Keratinocyte (primary cell): Measurements from ENCODE around the gene RGS3. TPM values are rescaled to one million over a fixed set of nuclear protein-coding genes. Genes with fewer than 3 reads are reported as not detected.

Source experiments
- DNase-seq: peaks from one replicate; pipeline ENCODE4 v3.0.0-alpha.2; 2011; ENCODE audit warnings: low read depth, missing footprints, low spot score
- FAIRE-seq: peaks from 2 replicates; lab custom pipeline; 2011; peaks lifted over from hg19 to GRCh38; lab: Jason Lieb, UNC
- H2AFZ ChIP-seq: 2 replicates; pipeline ENCODE4 v1.6.0; 2012; ENCODE audit warnings: low read length, control low read depth, inconsistent platforms; ENCODE audit not compliant: control insufficient read depth
- H3K27ac ChIP-seq: 2 replicates; pipeline ENCODE4 v1.5.1; 2011; ENCODE audit warnings: low read length; ENCODE audit not compliant: control insufficient read depth, insufficient read depth
- H3K27me3 ChIP-seq: 3 replicates; pipeline ENCODE4 v1.6.0; 2011; ENCODE audit warnings: low read length; ENCODE audit not compliant: control insufficient read depth, insufficient read depth; ENCODE audit errors: extremely low read depth
- H3K36me3 ChIP-seq, 2 experiments: 2 replicates in 1 of 2; 3 replicates in 1 of 2; pipeline ENCODE4 v1.5.1; 2011; ENCODE audit warnings: low read length in 2 of 2, mild to moderate bottlenecking in 1 of 2; ENCODE audit not compliant: control insufficient read depth in 2 of 2, insufficient read depth in 2 of 2; ENCODE audit errors: extremely low read depth in 1 of 2
- H3K4me1 ChIP-seq: 3 replicates; pipeline ENCODE4 v1.5.1; 2011; ENCODE audit warnings: low read length; ENCODE audit not compliant: control insufficient read depth, insufficient read depth; ENCODE audit errors: extremely low read depth
- H3K4me2 ChIP-seq: 3 replicates; pipeline ENCODE4 v1.6.0; 2011; ENCODE audit warnings: low read depth, low read length; ENCODE audit not compliant: control insufficient read depth, insufficient read depth; ENCODE audit errors: extremely low read depth
- H3K4me3 ChIP-seq, 3 experiments: fragments of 200-600 bp in 1 of 3; sonication (generic) in 1 of 3; 2 replicates in 2 of 3; 3 replicates in 1 of 3; pipeline ENCODE4 v1.5.1; 2011 to 2016; ENCODE audit warnings: low read length in 3 of 3, mild to moderate bottlenecking in 3 of 3, control low read depth in 2 of 3, inconsistent platforms in 1 of 3, low read depth in 1 of 3, mixed read lengths in 1 of 3, mixed run types in 1 of 3, moderate library complexity in 1 of 3; ENCODE audit not compliant: control insufficient read depth in 2 of 3, insufficient read depth in 2 of 3; ENCODE audit errors: extremely low read depth in 1 of 3
- H3K79me2 ChIP-seq: 2 replicates; pipeline ENCODE4 v1.6.0; 2012; ENCODE audit warnings: low read length; ENCODE audit not compliant: control insufficient read depth, insufficient read depth
- H3K9ac ChIP-seq: 3 replicates; pipeline ENCODE4 v1.6.0; 2011; ENCODE audit warnings: low read length; ENCODE audit not compliant: control insufficient read depth, insufficient read depth; ENCODE audit errors: extremely low read depth
- H3K9me1 ChIP-seq: 3 replicates; pipeline ENCODE4 v1.6.0; 2011; ENCODE audit warnings: low read length; ENCODE audit not compliant: control insufficient read depth, insufficient read depth; ENCODE audit errors: extremely low read depth
- H3K9me3 ChIP-seq: 2 replicates; pipeline ENCODE4 v1.5.1; 2012; ENCODE audit warnings: low read depth, low read length; ENCODE audit not compliant: control insufficient read depth
- H4K20me1 ChIP-seq: 3 replicates; pipeline ENCODE4 v1.6.0; 2011; ENCODE audit warnings: low read length; ENCODE audit not compliant: control insufficient read depth, insufficient read depth; ENCODE audit errors: extremely low read depth
- EZH2 ChIP-seq: IDR thresholded peaks from one replicate; pipeline ENCODE4 v1.6.1; 2012; ENCODE audit warnings: inconsistent platforms, mild to moderate bottlenecking, low read length, moderate library complexity
- dilution Hi-C: fragments of 300-500 bp; cut with MboI; formaldehyde crosslinking; loops from one replicate; pipeline ENCODE4 v1.7.0; 2020; ENCODE audit warnings: low sequenced_read_pairs; ENCODE audit not compliant: extremely low pct_ligation_motif_present
- polyA plus RNA-seq, 5 experiments: library from polyadenylated mRNA; depleted of rRNA in 3 of 5; stranded (reverse) in 3 of 5; stranded (forward) in 1 of 5; unstranded in 1 of 5; fragments of >200 nt; gene quantifications; 1 replicate in 1 of 5; 2 replicates in 3 of 5; 3 replicates in 1 of 5; pipeline versions ENCODE4 v1.2.1 to v1.2.3, GENCODE V29; 2011 to 2012; ENCODE audit warnings: missing spikeins in 2 of 5, low read depth in 1 of 5, low replicate concordance in 1 of 5
- TF ChIP-seq, protein P1 (sequence below), 3 experiments: IDR thresholded peaks in 1 of 3; conservative IDR thresholded peaks in 1 of 3; optimal IDR thresholded peaks in 1 of 3; 2 replicates in 2 of 3; 3 replicates in 1 of 3; pipeline versions ENCODE3 to v1.5.1; 2011; ENCODE audit warnings: low read length in 3 of 3, mild to moderate bottlenecking in 3 of 3, moderate library complexity in 2 of 3, control low read depth in 1 of 3, inconsistent platforms in 1 of 3; ENCODE audit not compliant: insufficient read depth in 2 of 3; ENCODE audit errors: extremely low read depth in 1 of 3

RGS3 gene
- polyA plus RNA-seq, 1 donor (not counting 4 experiments of a cell fraction or from before 2014, with no cell fraction given) = 19.6 TPM

DNA sequence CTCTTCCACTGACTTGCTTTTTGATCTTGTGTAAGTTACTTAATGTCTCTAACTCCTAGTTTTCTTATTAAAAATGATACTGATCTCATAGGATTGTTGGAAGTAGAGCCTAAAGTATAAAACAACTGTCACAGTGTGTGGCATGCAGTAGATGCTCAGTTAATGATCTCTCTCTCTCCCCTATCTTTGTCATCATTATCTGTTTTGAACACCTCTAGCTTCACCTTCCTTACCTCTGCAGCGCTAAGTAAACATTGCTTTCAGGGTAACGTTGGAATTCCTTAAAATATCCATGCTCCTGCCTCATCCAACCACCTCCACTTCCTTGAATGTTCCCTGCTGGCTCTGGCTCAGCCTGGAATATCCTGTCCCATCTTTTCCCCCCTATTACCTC is 110.4 kb downstream of the RGS3 start:
- no peak for FAIRE-seq
- peaks cover 2% of the 10 kb centered on the region for H4K20me1 ChIP-seq
- H2AFZ ChIP-seq = peak overlapping the region; percentile 69
- TF ChIP-seq, protein P1, sequence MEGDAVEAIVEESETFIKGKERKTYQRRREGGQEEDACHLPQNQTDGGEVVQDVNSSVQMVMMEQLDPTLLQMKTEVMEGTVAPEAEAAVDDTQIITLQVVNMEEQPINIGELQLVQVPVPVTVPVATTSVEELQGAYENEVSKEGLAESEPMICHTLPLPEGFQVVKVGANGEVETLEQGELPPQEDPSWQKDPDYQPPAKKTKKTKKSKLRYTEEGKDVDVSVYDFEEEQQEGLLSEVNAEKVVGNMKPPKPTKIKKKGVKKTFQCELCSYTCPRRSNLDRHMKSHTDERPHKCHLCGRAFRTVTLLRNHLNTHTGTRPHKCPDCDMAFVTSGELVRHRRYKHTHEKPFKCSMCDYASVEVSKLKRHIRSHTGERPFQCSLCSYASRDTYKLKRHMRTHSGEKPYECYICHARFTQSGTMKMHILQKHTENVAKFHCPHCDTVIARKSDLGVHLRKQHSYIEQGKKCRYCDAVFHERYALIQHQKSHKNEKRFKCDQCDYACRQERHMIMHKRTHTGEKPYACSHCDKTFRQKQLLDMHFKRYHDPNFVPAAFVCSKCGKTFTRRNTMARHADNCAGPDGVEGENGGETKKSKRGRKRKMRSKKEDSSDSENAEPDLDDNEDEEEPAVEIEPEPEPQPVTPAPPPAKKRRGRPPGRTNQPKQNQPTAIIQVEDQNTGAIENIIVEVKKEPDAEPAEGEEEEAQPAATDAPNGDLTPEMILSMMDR (optimal IDR thresholded peaks at IDR 0.05 in 1 of 3, IDR thresholded peaks at IDR 0.05 in 1 of 3, conservative IDR thresholded peaks at IDR 0.05 in 1 of 3; ENCODE audit: extremely low read depth in 1 of 3, insufficient read depth in 2 of 3, low read length in 3 of 3) = no peak
- TF ChIP-seq EZH2 = no peak
- dilution Hi-C loops = no loop called here
- H3K27me3 ChIP-seq = no peaks in the 10 kb centered on the region
- H3K9ac ChIP-seq = no peak overlapping the region
- peaks cover 43% of the 10 kb centered on the region for H3K79me2 ChIP-seq
- H3K27ac ChIP-seq = peak overlapping the region; percentile 75
- H3K4me2 ChIP-seq = peak overlapping the region; percentile 61
- H3K4me1 ChIP-seq = peaks cover 54% of the 10 kb centered on the region
- no peak for DNase-seq
- peaks cover 0 to 14% of the 10 kb centered on the region in 2 experiments for H3K36me3 ChIP-seq
- no peak overlapping the region for H3K4me3 ChIP-seq
- H3K9me1 ChIP-seq = peaks cover 8% of the 10 kb centered on the region
- H3K9me3 ChIP-seq = no peaks in the 10 kb centered on the region

DNA sequence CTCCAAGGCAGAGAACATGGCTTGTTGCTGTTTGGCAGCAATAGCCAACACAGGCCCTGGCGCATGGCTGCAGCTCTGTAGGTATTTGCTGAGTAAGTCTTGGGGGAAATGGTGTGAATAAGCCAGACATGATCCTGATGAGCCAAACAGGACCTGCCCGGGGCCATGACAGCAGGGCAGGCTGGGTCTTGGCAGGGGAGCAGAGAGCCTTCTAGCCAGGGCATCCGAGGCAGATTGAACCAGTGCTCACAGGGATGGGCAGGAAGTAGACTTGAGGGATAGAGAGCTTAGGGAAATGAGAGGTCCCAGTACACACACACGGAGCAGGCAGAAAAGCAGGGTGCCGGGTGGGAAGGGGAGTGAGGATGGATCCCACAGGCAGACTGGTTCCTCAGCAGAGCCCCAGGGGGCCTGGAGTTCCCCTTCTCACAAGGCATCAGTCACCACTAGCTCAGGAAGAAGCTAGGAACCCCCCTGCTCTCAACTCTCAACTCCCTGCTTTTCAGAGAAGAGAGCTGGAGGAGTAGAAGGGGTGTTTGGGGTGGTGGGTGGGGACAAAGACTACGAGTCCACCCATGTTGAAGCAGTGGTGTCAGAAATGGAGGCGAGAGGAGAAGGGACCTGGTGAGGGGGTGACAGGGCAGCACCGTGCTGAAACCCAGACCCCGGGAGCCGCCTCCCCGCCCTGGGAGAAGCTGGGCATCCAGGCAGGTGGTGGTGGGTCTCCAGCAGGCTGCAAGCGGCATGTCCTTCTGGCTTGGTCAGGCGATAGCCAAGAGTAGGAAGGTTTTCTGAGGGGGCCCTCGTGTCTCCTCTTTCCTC is 111.1 kb downstream of the RGS3 start:
- Histone ChIP-seq H3K4me1 (peaks cover 61% of the 10 kb centered on the region), H3K27me3 (no peaks in the 10 kb centered on the region), H3K4me3 (peak overlapping the region in 1 of 3 experiments; percentile 23), H4K20me1 (peaks cover 2% of the 10 kb centered on the region), H2AFZ (peak overlapping the region; percentile 69), H3K79me2 (peaks cover 37% of the 10 kb centered on the region), H3K27ac (peak overlapping the region; percentile 75), H3K9me3 (no peaks in the 10 kb centered on the region), H3K9ac (peak overlapping the region; percentile 43), H3K36me3 (peaks cover 0 to 9% of the 10 kb centered on the region in 2 experiments), H3K4me2 (peak overlapping the region; percentile 61), H3K9me1 (peaks cover 8% of the 10 kb centered on the region)
- FAIRE-seq (peak; percentile 94), DNase-seq (no peak)
- dilution Hi-C loops = no loop called here
- TF ChIP-seq, protein P1 (optimal IDR thresholded peaks at IDR 0.05 in 1 of 3, IDR thresholded peaks at IDR 0.05 in 1 of 3, conservative IDR thresholded peaks at IDR 0.05 in 1 of 3; ENCODE audit: extremely low read depth in 1 of 3, insufficient read depth in 2 of 3, low read length in 3 of 3) = no peak
- no peak for TF ChIP-seq EZH2
